ENCODE data around the gene RAB11B.

GRCh38 chr19:8395621-8396082, 5.5 kb downstream of the RAB11B start:
- TF ChIP-seq CTCF (IDR thresholded peaks at IDR 0.05) (no peak), POLR2A (IDR thresholded peaks at IDR 0.05) (no peak)
